Measurements from ENCODE around the gene MRTFA. TPM values are rescaled to one million over a fixed set of nuclear protein-coding genes. Genes with fewer than 3 reads are reported as not detected.

MRTFA gene
- polyA plus RNA-seq, 1 experiment = 8.9 TPM

DNA sequence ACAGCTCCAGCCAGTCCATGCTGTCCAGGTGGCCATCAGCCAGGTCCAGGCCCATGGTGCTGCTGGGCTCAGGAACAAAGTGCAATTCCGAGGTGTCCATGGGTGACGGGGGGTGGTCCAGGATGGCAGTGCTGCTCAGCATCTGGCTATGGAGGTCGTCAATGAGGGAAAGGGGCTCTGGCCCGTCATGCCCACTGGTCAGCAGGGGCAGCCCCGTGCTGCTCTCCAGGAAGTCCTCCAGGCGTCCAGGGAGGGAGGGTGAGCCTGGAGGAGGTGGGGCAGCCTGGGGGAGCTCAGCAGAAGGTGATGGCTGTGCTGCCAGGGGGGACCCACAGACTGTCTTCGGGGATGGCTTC lies 225.0 kb downstream of the MRTFA start:
- H3K27me3 ChIP-seq (ENCODE audit: control insufficient read depth, insufficient read depth, low read length) = no peaks in the 10 kb centered on the region
- H3K36me3 ChIP-seq (ENCODE audit: control insufficient read depth, insufficient read depth, low read length) = peaks cover 51% of the 10 kb centered on the region
- H3K4me3 ChIP-seq (ENCODE audit: low read depth, low read length) = no peak overlapping the region
- no peak for DNase-seq (ENCODE audit: low read depth)
- CTCF ChIA-PET = interaction anchor here (0.9 kb wide), 1 partner anchor 25 kb away, joined by 4 read pairs; no protein-coding TSS in a partner anchor
- POLR2A ChIA-PET = no interaction called here
- TF ChIP-seq, protein P1, sequence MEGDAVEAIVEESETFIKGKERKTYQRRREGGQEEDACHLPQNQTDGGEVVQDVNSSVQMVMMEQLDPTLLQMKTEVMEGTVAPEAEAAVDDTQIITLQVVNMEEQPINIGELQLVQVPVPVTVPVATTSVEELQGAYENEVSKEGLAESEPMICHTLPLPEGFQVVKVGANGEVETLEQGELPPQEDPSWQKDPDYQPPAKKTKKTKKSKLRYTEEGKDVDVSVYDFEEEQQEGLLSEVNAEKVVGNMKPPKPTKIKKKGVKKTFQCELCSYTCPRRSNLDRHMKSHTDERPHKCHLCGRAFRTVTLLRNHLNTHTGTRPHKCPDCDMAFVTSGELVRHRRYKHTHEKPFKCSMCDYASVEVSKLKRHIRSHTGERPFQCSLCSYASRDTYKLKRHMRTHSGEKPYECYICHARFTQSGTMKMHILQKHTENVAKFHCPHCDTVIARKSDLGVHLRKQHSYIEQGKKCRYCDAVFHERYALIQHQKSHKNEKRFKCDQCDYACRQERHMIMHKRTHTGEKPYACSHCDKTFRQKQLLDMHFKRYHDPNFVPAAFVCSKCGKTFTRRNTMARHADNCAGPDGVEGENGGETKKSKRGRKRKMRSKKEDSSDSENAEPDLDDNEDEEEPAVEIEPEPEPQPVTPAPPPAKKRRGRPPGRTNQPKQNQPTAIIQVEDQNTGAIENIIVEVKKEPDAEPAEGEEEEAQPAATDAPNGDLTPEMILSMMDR (IDR thresholded peaks at IDR 0.05; ENCODE audit: insufficient read depth, low read depth, low read length) = no peak

DNA sequence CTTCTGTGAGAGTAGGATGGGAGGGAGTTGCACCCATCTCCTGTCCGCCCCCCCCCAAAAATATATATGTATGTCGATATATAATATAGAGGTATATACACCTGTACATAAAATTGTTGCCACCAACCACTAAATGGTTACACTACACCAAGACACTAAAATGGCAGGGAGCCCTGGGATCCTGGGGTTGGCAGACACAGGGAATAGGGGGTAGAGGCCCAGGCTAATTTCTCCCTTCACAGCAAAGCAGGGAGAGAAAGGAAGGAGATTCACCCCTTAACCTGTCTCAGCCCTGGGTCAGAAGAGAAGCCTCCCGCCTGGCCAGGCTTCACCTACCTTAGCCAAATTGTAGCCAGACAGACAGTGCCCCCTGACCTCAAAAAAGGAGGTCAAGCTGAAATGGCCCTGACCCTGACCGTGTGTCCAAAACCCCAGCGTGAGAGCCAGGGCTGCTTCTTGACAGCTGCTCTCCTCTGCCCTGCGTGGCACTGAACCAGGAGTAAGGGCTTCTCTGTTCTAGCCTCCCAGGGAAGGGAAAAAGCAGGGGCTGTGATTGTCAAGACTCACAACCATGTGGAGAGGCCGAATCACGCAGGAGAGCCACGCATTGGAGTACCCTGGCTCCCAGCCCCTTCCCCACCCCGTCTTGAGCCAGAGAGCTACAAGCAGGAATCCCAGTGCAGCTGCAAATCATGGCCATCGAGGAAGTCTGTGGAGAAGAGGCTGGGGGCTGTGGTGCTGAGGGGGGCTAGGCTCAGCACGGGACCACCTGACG lies 225.6 kb downstream of the MRTFA start:
- Histone ChIP-seq H3K27me3 (ENCODE audit: control insufficient read depth, insufficient read depth, low read length) (no peaks in the 10 kb centered on the region), H3K36me3 (ENCODE audit: control insufficient read depth, insufficient read depth, low read length) (peaks cover 51% of the 10 kb centered on the region), H3K4me3 (ENCODE audit: low read depth, low read length) (no peak overlapping the region)
- POLR2A ChIA-PET = no interaction called here
- CTCF ChIA-PET = interaction anchor here (0.9 to 1.5 kb wide), 2 partner anchors 26 to 235 kb away, joined by 3 to 4 read pairs; no protein-coding TSS in a partner anchor
- no peak for DNase-seq (ENCODE audit: low read depth)
- TF ChIP-seq, protein P1 (IDR thresholded peaks at IDR 0.05; ENCODE audit: insufficient read depth, low read depth, low read length) = no peak

- Histone ChIP-seq H3K36me3 (ENCODE audit: control insufficient read depth, insufficient read depth, low read length) (peaks cover 52% of the 10 kb centered on the region), H3K4me3 (ENCODE audit: low read depth, low read length) (no peak overlapping the region), H3K27me3 (ENCODE audit: control insufficient read depth, insufficient read depth, low read length) (no peaks in the 10 kb centered on the region)
- ChIA-PET CTCF (interaction anchor here (1.5 kb wide), 1 partner anchor 235 kb away, joined by 3 read pairs; no protein-coding TSS in a partner anchor), POLR2A (no interaction called here)
- no peak for DNase-seq (ENCODE audit: low read depth)
- TF ChIP-seq, protein P1 (IDR thresholded peaks at IDR 0.05; ENCODE audit: insufficient read depth, low read depth, low read length) = no peak
These were observed 226.2 kb downstream of the MRTFA start for GRCh38 chr22:40410272-40410671.

- TF ChIP-seq, protein P1 (IDR thresholded peaks at IDR 0.05; ENCODE audit: insufficient read depth, low read depth, low read length) = no peak
- Histone ChIP-seq H3K36me3 (ENCODE audit: control insufficient read depth, insufficient read depth, low read length) (peaks cover 57% of the 10 kb centered on the region), H3K4me3 (ENCODE audit: low read depth, low read length) (no peak overlapping the region), H3K27me3 (ENCODE audit: control insufficient read depth, insufficient read depth, low read length) (no peaks in the 10 kb centered on the region)
- ChIA-PET CTCF (interaction anchor here (1.0 to 1.5 kb wide), 2 partner anchors 27 to 236 kb away, joined by 3 read pairs; no protein-coding TSS in a partner anchor), POLR2A (no interaction called here)
- no peak for DNase-seq (ENCODE audit: low read depth)
These were observed 226.9 kb downstream of the MRTFA start for GRCh38 chr22:40409613-40410113.

DNA sequence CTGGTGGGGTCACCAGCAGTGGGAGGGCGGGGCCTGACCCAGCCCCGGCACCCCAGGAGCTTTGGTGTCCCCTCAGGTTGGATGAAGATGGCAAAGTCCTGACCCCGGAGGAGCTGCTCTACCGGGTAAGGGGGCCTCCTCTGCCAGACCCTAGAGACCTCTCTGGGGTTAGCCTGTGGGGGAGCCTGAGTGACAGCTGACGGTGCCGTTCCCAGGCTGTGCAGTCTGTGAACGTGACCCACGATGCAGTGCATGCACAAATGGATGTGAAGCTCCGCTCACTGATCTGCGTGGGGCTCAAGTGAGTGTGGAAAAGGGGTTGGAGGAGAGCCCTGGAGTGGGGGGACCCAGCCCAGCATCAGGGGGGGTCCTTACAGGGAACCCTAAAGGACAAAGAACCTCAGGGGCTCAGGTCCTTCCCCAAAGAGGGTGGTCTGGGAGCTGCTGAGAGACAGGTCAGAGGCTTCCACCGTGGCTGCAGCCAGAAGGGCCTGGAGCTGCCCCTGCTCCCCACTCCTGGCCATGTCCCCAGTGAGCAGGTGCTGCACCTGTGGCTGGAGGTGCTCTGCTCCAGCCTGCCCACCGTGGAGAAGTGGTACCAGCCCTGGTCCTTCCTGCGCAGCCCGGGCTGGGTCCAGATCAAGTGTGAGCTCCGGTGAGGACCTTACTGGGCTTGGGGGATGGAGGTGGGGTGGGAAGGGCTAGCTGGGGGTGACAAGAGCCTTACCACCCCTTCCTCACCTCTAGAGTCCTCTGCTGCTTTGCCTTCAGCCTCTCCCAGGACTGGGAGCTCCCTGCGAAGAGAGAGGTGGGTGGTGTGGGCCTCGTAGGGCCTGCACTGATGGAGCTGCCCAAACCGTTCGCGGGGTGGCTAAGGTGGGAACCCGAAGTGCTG lies 227.6 kb downstream of the MRTFA start:
- H3K4me3 ChIP-seq (ENCODE audit: low read depth, low read length) = no peak overlapping the region
- no peaks in the 10 kb centered on the region for H3K27me3 ChIP-seq (ENCODE audit: control insufficient read depth, insufficient read depth, low read length)
- no peak for DNase-seq (ENCODE audit: low read depth)
- peaks cover 62% of the 10 kb centered on the region for H3K36me3 ChIP-seq (ENCODE audit: control insufficient read depth, insufficient read depth, low read length)
- POLR2A ChIA-PET = no interaction called here
- TF ChIP-seq, protein P1 (IDR thresholded peaks at IDR 0.05; ENCODE audit: insufficient read depth, low read depth, low read length) = no peak
- CTCF ChIA-PET = interaction anchor here (1.0 kb wide), 1 partner anchor 28 kb away, joined by 3 read pairs; no protein-coding TSS in a partner anchor
